IMR-90 (cell line): ENCODE data around the gene TXNDC11. TPM values are rescaled to one million over a fixed set of nuclear protein-coding genes. Genes with fewer than 3 reads are reported as not detected.

Source experiments
- ATAC-seq: fragments of 200-7000 bp; cut with Tn5 transposase; 2 replicates; pipeline ENCODE4 v1.9.1; 2020; ENCODE audit warnings: low read depth, mild to moderate bottlenecking, moderate library complexity
- BruUV-seq: library from RNA; stranded (reverse); fragments of 400-500 nt; replicated peaks from 2 replicates; lab custom pipeline; 2021; lab: Mats Ljungman, UMichigan
- CTCF ChIA-PET: fragments of 300-600 bp; formaldehyde crosslinking; extraction: SDS; loops from one replicate; lab custom pipeline; 2021; ENCODE audit warnings: antibody characterized with exemption; lab: Yijun Ruan, JAX
- POLR2A ChIA-PET: fragments of 300-600 bp; sonication (Branson Sonifier 250); formaldehyde crosslinking; loops from one replicate; lab custom pipeline; 2022; ENCODE audit warnings: antibody characterized with exemption; ENCODE audit not compliant: unreplicated experiment; lab: Charles Lee
- DNase-seq: peaks from one replicate; pipeline ENCODE4 v3.0.0; 2013
- H2AFZ ChIP-seq: replicated peaks from 2 replicates; pipeline ENCODE3; 2013; ENCODE audit warnings: low read length, mild to moderate bottlenecking; ENCODE audit not compliant: poor library complexity
- H2AK5ac ChIP-seq: 2 replicates; pipeline ENCODE4 v1.6.1; 2013; ENCODE audit warnings: low read depth, low read length, inconsistent platforms
- H2AK9ac ChIP-seq: replicated peaks from 2 replicates; pipeline ENCODE3; 2013; ENCODE audit warnings: mild to moderate bottlenecking, low read depth, low read length, moderate library complexity; ENCODE audit not compliant: poor library complexity
- H2BK120ac ChIP-seq: 2 replicates; pipeline ENCODE4 v1.6.1; 2013; ENCODE audit warnings: low read depth, low read length, inconsistent platforms
- H2BK15ac ChIP-seq: 3 replicates; pipeline ENCODE4 v1.6.1; 2013; ENCODE audit warnings: low read depth, low read length, inconsistent platforms
- H2BK20ac ChIP-seq: 2 replicates; pipeline ENCODE4 v1.6.1; 2013; ENCODE audit warnings: low read depth, mild to moderate bottlenecking, inconsistent platforms, low read length, moderate library complexity
- H2BK5ac ChIP-seq: 2 replicates; pipeline ENCODE4 v1.6.1; 2013; ENCODE audit warnings: mild to moderate bottlenecking, low read depth, low read length, inconsistent platforms; ENCODE audit not compliant: poor library complexity, severe bottlenecking
- H3K14ac ChIP-seq: replicated peaks from 2 replicates; pipeline ENCODE4 v1.6.1; 2013; ENCODE audit warnings: low read depth, low read length, inconsistent platforms
- H3K18ac ChIP-seq: 2 replicates; pipeline ENCODE4 v1.6.1; 2013; ENCODE audit warnings: low read depth, low read length, control low read depth
- H3K23ac ChIP-seq: 2 replicates; pipeline ENCODE4 v1.6.1; 2013; ENCODE audit warnings: low read depth, low read length, inconsistent platforms
- H3K27ac ChIP-seq: 2 replicates; pipeline ENCODE4 v1.5.1; 2013; ENCODE audit warnings: mild to moderate bottlenecking, control low read depth, low read length; ENCODE audit not compliant: insufficient read depth
- H3K27me3 ChIP-seq: 2 replicates; pipeline ENCODE4 v1.6.1; 2013; ENCODE audit warnings: low read length; ENCODE audit not compliant: control insufficient read depth, insufficient read depth
- H3K36me3 ChIP-seq: 2 replicates; pipeline ENCODE4 v1.6.1; 2013; ENCODE audit warnings: low read length, mixed read lengths; ENCODE audit not compliant: control insufficient read depth, insufficient read depth
- H3K4ac ChIP-seq: 2 replicates; pipeline ENCODE4 v1.6.1; 2013; ENCODE audit warnings: low read depth, low read length, inconsistent platforms
- H3K4me1 ChIP-seq: 2 replicates; pipeline ENCODE4 v1.6.1; 2013; ENCODE audit warnings: low read length, mixed read lengths; ENCODE audit not compliant: control insufficient read depth, insufficient read depth
- H3K4me2 ChIP-seq: 2 replicates; pipeline ENCODE4 v1.6.1; 2013; ENCODE audit warnings: low read depth, mild to moderate bottlenecking, control low read depth, low read length, moderate library complexity
- H3K4me3 ChIP-seq: 2 replicates; pipeline ENCODE4 v1.5.1; 2013; ENCODE audit warnings: low read depth, mild to moderate bottlenecking, control low read depth, low read length, moderate library complexity; ENCODE audit not compliant: insufficient read depth
- H3K56ac ChIP-seq: 2 replicates; pipeline ENCODE4 v1.6.1; 2013; ENCODE audit warnings: low read length, inconsistent platforms; ENCODE audit not compliant: insufficient read depth; ENCODE audit errors: extremely low read depth
- H3K79me1 ChIP-seq, 2 experiments: 2 replicates each; pipeline ENCODE4 v1.6.1; 2013; ENCODE audit warnings: low read length in 2 of 2, inconsistent platforms in 1 of 2, low read depth in 1 of 2
- H3K9ac ChIP-seq: 2 replicates; pipeline ENCODE4 v1.6.1; 2013; ENCODE audit warnings: low read depth, low read length, control low read depth
- H3K9me1 ChIP-seq: 2 replicates; pipeline ENCODE4 v1.6.1; 2013; ENCODE audit warnings: low read length, inconsistent platforms; ENCODE audit not compliant: insufficient read depth
- H3K9me3 ChIP-seq: 2 replicates; pipeline ENCODE4 v1.6.1; 2013; ENCODE audit warnings: low read length; ENCODE audit not compliant: control insufficient read depth, insufficient read depth
- H4K20me1 ChIP-seq: 2 replicates; pipeline ENCODE4 v1.6.1; 2013; ENCODE audit warnings: low read length, inconsistent platforms; ENCODE audit not compliant: insufficient read depth
- H4K5ac ChIP-seq: 2 replicates; pipeline ENCODE4 v1.6.1; 2013; ENCODE audit warnings: mild to moderate bottlenecking, low read depth, low read length, control low read depth
- H4K8ac ChIP-seq, 2 experiments: 2 replicates each; pipeline ENCODE4 v1.6.1; 2013; ENCODE audit warnings: low read depth in 2 of 2, low read length in 2 of 2, control low read depth in 1 of 2, inconsistent platforms in 1 of 2
- H4K91ac ChIP-seq: 2 replicates; pipeline ENCODE4 v1.6.1; 2013; ENCODE audit warnings: low read depth, low read length, inconsistent platforms; ENCODE audit not compliant: insufficient read depth
- BHLHE40 ChIP-seq: fragments of 150-350 bp; IDR thresholded peaks from 2 replicates; pipeline ENCODE4 v1.6.1; 2016; ENCODE audit warnings: mild to moderate bottlenecking, low read depth, low read length
- ELK1 ChIP-seq: fragments of 150-350 bp; IDR thresholded peaks from 2 replicates; pipeline ENCODE4 v1.6.1; 2016; ENCODE audit warnings: low read depth, mild to moderate bottlenecking, low read length, moderate library complexity, borderline replicate concordance
- MAZ ChIP-seq: IDR thresholded peaks from 2 replicates; pipeline ENCODE4 v1.6.1; 2012; ENCODE audit warnings: low read depth, mild to moderate bottlenecking, low read length, improper control_type of control experiment, moderate library complexity, borderline replicate concordance
- WGBS, 2 experiments: methylation state at CpG; one replicate each; pipeline versions ENCODE4 v1.1.5 to v1.1.7; 2013; ENCODE audit warnings: missing lambda C conversion rate in 2 of 2; ENCODE audit not compliant: insufficient read length in 1 of 2; ENCODE audit errors: extremely low coverage in 2 of 2; 5-methylcytosine and 5-hydroxymethylcytosine counted together
- dilution Hi-C: fragments of 300-500 bp; cut with HindIII; formaldehyde crosslinking; loops from one replicate; pipeline ENCODE4 v1.14.3; 2018; ENCODE audit warnings: low sequenced_read_pairs; ENCODE audit not compliant: unreplicated experiment
- in situ Hi-C: fragments of 300-500 bp; cut with MboI; formaldehyde crosslinking; loops from 3 replicates; pipeline ENCODE4 v1.14.3; 2019; ENCODE audit warnings: low sequenced_read_pairs, inconsistent platforms, mixed read lengths
- intact Hi-C: fragments of 100-400 bp; cut with micrococcal nuclease; formaldehyde crosslinking; loops from 2 replicates; pipeline ENCODE4 v1.10.0; 2022
- polyA plus RNA-seq, 3 experiments: library from polyadenylated mRNA; depleted of rRNA; stranded (reverse); fragments of >200 nt; gene quantifications; 2 replicates each; pipeline ENCODE4 v1.2.3, GENCODE V29; 2012; ENCODE audit warnings: low replicate concordance in 1 of 3
- total RNA-seq: library from RNA; depleted of rRNA; stranded (reverse); fragments of >200 nt; gene quantifications from 2 replicates; pipeline ENCODE4 v1.2.3, GENCODE V29; 2012

The TXNDC11 gene
- total and polyA plus RNA-seq, 2 of the 4 experiments (the other 2 are of a cell fraction): 25.3 to 42.9 TPM

- intact Hi-C loops: no loop called here
- Histone ChIP-seq H3K23ac (no peak overlapping the region), H3K14ac (0 out of 2 replicates have a peak overlapping the region, but pooled peaks have one; percentile 1), H3K27me3 (no peaks in the 10 kb centered on the region), H3K9me3 (no peaks in the 10 kb centered on the region), H2BK15ac (no peak overlapping the region), H2BK5ac (no peak overlapping the region), H3K36me3 (peaks cover 55% of the 10 kb centered on the region), H3K56ac (no peak overlapping the region), H2AK9ac (peak overlapping the region; percentile 67), H3K4me3 (no peak overlapping the region), H3K79me1 (peaks cover 29 to 93% of the 10 kb centered on the region in 2 experiments), H3K4me2 (no peak overlapping the region), H2AFZ (no peak overlapping the region), H2BK120ac (no peak overlapping the region), H2AK5ac (no peak overlapping the region; the same call in 1 of the 2 replicates), H3K4me1 (peaks cover 24% of the 10 kb centered on the region), H4K8ac (no peak overlapping the region), H4K91ac (no peak overlapping the region), H4K5ac (no peak overlapping the region), H4K20me1 (peaks cover 92% of the 10 kb centered on the region), H3K18ac (no peak overlapping the region), H3K9me1 (peaks cover 36% of the 10 kb centered on the region), H2BK20ac (no peak overlapping the region), H3K4ac (no peak overlapping the region), H3K9ac (no peak overlapping the region), H3K27ac (no peak overlapping the region)
- DNase-seq: peak; percentile 69
- peak; percentile 52 for ATAC-seq
- dilution Hi-C loops: no loop called here
- in situ Hi-C loops: no loop called here
- ChIA-PET POLR2A (no interaction called here), CTCF (no interaction called here)
- TSS peak; percentile 48 for BruUV-seq
- WGBS, 2 experiments: no CpG with 5 or more reads among the region's 9 CpGs
- TF ChIP-seq ELK1: no peak
- 0 out of 2 replicates have a peak, but pooled peaks have one; percentile 9 for TF ChIP-seq MAZ
- TF ChIP-seq BHLHE40: peak; percentile 80
Measured at GRCh38 chr16:11677451-11677951, 65.2 kb downstream of the TXNDC11 start.
